ENCODE measurements around the gene FAM222A.

- TF ChIP-seq CTCF (IDR thresholded peaks at IDR 0.05 in 4 of 5, conservative IDR thresholded peaks at IDR 0.05 in 1 of 5) (no peak), POLR2A (IDR thresholded peaks at IDR 0.05) (no peak)
Observed at GRCh38 chr12:109776624-109777023, 63.0 kb downstream of the FAM222A start.

Data from gastrocnemius medialis (tissue), 4 donors.